ENCODE measurements around the gene MUL1. TPM values are rescaled to one million over a fixed set of nuclear protein-coding genes. Genes with fewer than 3 reads are reported as not detected.

MUL1 gene
- total RNA-seq, 4 donors from 2014 or later: 24.5 to 71.3 (median 42.7) TPM

DNA sequence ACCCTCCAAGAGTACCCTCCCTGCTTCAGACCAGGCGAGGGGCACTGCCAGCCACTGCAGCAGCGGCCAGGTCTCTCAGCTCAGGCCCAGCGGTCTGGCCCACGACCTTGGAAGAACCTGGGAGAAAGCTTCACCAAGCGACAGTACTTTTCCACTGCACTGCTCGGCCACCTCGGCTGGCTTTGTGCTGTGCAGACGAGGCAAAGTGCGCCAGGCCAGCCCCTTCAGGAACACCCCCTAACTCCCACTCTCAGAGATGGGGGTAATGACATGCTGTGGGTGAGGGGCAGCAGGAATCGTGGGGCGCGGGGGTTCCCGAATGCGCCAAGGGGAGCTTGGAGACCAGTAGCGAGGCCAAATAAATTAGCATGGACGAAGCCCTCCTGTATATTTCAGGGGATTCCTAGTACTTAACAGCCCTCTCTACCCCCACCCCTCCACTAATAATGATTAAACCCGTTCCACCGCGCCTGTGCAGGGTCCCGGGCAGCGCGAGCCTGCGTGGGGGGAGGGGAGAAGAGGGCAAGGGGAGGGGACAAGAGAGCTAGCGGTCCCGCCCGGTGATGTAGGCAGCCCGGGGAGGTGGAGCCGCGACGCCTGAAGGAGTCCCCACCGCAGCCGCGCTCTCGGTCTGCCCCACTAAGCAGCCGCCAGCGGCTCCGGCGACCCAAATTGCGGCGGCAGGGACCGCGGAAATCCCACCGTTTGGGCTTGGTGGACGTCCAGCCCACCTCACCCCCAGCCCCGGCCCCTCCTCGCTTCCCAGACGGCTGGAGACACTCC is 44.2 kb upstream of the MUL1 start, which contains the start of gene FAM43B:
Gene FAM43B, plus strand, starts transcription at position 629 of the 783 bp plus-strand sequence. CDS start 401 bp downstream, outside the sequence.
- Histone ChIP-seq H3K27ac (replicated peaks in 1 of 4) (peak within 1 kb of the TSS; percentile 10 to 74 (median 50)), H3K4me3 (peak within 1 kb of the TSS; percentile 45 to 57 (median 50)), H3K27me3 (peaks cover 0 to 90% (median 27%) of the 10 kb centered on the region in 4 donors), H3K9me3 (no peaks in the 10 kb centered on the region), H3K36me3 (no peaks in the 10 kb centered on the region), H3K4me1 (peaks cover 21 to 36% (median 30%) of the 10 kb centered on the region in 4 donors)
- DNase-seq (ENCODE audit: extremely low spot score): no peak
- WGBS: 3% methylated on average over 20 of the region's 47 CpGs
- TF ChIP-seq, protein P1, sequence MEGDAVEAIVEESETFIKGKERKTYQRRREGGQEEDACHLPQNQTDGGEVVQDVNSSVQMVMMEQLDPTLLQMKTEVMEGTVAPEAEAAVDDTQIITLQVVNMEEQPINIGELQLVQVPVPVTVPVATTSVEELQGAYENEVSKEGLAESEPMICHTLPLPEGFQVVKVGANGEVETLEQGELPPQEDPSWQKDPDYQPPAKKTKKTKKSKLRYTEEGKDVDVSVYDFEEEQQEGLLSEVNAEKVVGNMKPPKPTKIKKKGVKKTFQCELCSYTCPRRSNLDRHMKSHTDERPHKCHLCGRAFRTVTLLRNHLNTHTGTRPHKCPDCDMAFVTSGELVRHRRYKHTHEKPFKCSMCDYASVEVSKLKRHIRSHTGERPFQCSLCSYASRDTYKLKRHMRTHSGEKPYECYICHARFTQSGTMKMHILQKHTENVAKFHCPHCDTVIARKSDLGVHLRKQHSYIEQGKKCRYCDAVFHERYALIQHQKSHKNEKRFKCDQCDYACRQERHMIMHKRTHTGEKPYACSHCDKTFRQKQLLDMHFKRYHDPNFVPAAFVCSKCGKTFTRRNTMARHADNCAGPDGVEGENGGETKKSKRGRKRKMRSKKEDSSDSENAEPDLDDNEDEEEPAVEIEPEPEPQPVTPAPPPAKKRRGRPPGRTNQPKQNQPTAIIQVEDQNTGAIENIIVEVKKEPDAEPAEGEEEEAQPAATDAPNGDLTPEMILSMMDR (IDR thresholded peaks at IDR 0.05): no peak
- peak in 1 of 2 donors; percentile 4 for TF ChIP-seq POLR2AphosphoS5 (IDR thresholded peaks at IDR 0.05)
- intact Hi-C loops (cut with DNase I): no loop called here

DNA sequence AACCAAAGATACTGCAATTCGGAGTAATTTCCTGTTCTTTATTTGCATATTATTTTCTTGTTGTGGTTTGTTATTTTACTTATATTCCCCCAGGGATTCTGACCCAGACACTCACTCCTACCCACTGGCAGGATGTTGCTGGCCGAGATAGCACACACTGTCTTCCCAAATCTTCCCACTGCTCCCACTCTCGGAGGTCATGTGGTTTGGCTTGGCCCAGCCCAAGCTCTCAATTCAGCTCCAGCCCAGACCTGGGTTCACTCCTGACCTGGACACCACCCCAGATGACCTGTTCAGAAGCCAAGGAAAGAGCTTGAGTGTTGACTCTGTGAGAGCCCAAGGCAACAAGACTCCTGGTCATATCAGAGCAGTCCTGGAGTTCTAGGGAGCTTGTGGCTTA is 43.2 kb upstream of the MUL1 start:
- Histone ChIP-seq H3K36me3 (no peaks in the 10 kb centered on the region), H3K27me3 (peaks cover 0 to 81% (median 27%) of the 10 kb centered on the region in 4 donors), H3K4me3 (no peak overlapping the region), H3K4me1 (peaks cover 21 to 36% (median 30%) of the 10 kb centered on the region in 4 donors), H3K9me3 (no peaks in the 10 kb centered on the region), H3K27ac (replicated peaks in 1 of 4) (peak overlapping the region in 2 of 4 donors; percentile 10 to 74)
- no peak for DNase-seq (ENCODE audit: extremely low spot score)
- intact Hi-C loops (cut with DNase I): no loop called here
- TF ChIP-seq POLR2A (IDR thresholded peaks at IDR 0.05; ENCODE audit: low read depth) (no peak), EP300 (IDR thresholded peaks at IDR 0.05) (no peak), POLR2AphosphoS5 (IDR thresholded peaks at IDR 0.05) (no peak)
- TF ChIP-seq, protein P1 (IDR thresholded peaks at IDR 0.05): no peak
- 57% methylated on average over 3 of the region's 3 CpGs for WGBS

DNA sequence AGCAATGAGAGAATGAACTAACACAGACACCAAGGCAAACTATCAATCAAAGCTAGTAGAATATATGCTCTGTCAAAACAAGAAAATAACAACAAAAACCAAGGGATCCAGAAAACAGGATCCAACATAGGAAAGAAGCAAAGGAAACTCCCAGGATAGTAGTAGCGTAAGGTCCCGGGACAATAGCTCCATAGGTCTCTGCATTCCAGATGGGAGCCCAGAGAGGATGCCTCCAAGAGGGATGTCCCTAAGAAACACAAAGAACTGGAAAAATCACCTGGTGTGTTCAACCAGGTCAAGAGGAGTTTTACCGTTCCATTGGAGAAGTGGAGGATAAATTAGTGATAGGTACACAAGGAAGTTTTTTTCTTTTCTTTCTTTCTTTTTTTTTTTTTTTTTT is 38.7 kb upstream of the MUL1 start:
- intact Hi-C loops (cut with DNase I): no loop called here
- 84% methylated on average over 3 of the region's 3 CpGs for WGBS
- peaks cover 0 to 66% (median 3%) of the 10 kb centered on the region in 4 donors for H3K27me3 ChIP-seq
- no peak overlapping the region for H3K27ac ChIP-seq (replicated peaks in 1 of 4)
- H3K4me1 ChIP-seq: peaks cover 0 to 5% (median 1%) of the 10 kb centered on the region in 4 donors
- TF ChIP-seq, protein P1 (IDR thresholded peaks at IDR 0.05): no peak
- no peak for TF ChIP-seq POLR2A (IDR thresholded peaks at IDR 0.05; ENCODE audit: low read depth)
- no peak for TF ChIP-seq EP300 (IDR thresholded peaks at IDR 0.05)
- no peak for TF ChIP-seq POLR2AphosphoS5 (IDR thresholded peaks at IDR 0.05)
- no peak overlapping the region for H3K4me3 ChIP-seq
- no peaks in the 10 kb centered on the region for H3K36me3 ChIP-seq
- H3K9me3 ChIP-seq: no peaks in the 10 kb centered on the region
- DNase-seq (ENCODE audit: extremely low spot score): no peak

DNA sequence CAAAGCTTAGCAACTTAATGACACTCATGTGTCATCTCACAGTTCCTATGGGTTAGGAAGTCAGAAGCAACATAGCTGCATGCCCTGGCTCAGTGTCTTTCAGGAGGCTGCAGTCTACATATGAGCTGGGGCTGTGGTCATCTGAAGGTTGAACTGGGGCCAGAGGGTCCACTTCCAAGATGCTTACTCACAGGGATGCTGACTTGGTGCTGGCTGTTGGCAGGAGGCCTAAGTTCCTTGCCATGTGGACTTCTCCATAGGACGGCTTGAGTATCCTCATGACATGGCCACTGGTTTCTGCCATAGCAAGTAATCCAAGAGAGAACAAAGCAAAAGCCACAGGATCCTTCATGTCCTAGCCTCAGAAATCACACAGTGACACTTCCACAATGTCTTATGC is 32.3 kb upstream of the MUL1 start:
- no peaks in the 10 kb centered on the region for H3K4me1 ChIP-seq
- WGBS: 71% methylated on average over 1 of the region's 1 CpG
- no peak for DNase-seq (ENCODE audit: extremely low spot score)

More for the DNA sequence above, 32.3 kb upstream of the MUL1 start:
- intact Hi-C loops (cut with DNase I): no loop called here
- TF ChIP-seq, protein P1 (IDR thresholded peaks at IDR 0.05): no peak
- TF ChIP-seq POLR2AphosphoS5 (IDR thresholded peaks at IDR 0.05) (no peak), EP300 (IDR thresholded peaks at IDR 0.05) (no peak), POLR2A (IDR thresholded peaks at IDR 0.05; ENCODE audit: low read depth) (no peak)
- H3K9me3 ChIP-seq: no peaks in the 10 kb centered on the region
- H3K36me3 ChIP-seq: no peaks in the 10 kb centered on the region
- no peak overlapping the region for H3K4me3 ChIP-seq
- no peak overlapping the region for H3K27ac ChIP-seq (replicated peaks in 1 of 4)
- H3K27me3 ChIP-seq: peaks cover 0 to 58% (median 0%) of the 10 kb centered on the region in 4 donors
